ENCODE results near the gene ACTRT2.

DNA sequence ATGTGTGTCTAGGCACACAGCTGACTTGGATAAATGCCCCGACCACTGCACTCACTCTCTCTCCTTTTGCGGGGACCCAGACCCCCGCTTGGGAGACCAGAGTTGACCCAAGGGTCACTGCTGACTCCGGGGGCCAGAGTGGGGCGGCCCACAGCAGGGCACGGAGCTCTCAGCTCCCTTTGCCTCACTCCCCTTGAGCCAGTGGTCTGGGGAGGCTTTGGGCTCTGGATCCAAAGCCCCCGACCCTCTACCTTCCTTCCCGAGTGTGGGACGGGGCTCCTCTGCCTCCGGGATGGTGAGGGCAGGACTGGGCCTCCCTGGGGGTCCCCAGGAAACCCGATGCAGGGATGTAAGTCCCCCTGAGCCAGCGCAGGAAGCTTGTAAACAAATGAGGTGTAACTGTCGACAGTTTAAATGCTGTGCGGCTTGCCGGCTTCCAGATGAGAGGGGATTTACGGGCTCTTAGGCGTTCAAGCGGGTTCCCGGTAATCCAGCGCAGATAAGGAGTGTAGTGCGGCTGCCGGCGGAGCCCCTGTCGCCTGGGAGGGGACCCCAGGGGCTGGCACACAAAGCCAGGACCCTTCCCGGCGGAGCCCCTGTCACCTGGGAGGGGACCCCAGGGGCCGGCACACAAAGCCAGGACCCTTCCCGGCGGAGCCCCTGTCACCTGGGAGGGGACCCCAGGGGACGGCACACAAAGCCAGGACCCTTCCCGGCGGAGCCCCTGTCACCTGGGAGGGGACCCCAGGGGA, 7.4 kb downstream of the ACTRT2 start:
- TF ChIP-seq POLR2A (IDR thresholded peaks at IDR 0.05): no peak
- TF ChIP-seq, protein P1, sequence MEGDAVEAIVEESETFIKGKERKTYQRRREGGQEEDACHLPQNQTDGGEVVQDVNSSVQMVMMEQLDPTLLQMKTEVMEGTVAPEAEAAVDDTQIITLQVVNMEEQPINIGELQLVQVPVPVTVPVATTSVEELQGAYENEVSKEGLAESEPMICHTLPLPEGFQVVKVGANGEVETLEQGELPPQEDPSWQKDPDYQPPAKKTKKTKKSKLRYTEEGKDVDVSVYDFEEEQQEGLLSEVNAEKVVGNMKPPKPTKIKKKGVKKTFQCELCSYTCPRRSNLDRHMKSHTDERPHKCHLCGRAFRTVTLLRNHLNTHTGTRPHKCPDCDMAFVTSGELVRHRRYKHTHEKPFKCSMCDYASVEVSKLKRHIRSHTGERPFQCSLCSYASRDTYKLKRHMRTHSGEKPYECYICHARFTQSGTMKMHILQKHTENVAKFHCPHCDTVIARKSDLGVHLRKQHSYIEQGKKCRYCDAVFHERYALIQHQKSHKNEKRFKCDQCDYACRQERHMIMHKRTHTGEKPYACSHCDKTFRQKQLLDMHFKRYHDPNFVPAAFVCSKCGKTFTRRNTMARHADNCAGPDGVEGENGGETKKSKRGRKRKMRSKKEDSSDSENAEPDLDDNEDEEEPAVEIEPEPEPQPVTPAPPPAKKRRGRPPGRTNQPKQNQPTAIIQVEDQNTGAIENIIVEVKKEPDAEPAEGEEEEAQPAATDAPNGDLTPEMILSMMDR (IDR thresholded peaks at IDR 0.05): no peak

All from Peyer's patch (tissue), 4 donors.